ENCODE results near the gene PCDHGC4.
A peak's percentile ranks its signal among the peaks of the same experiment; 100 is the strongest.

PCDHGC4 gene

GRCh38 chr5:141511771-141512325 lies 27.0 kb downstream of the PCDHGC4 start:
- DNase-seq (ENCODE audit: low spot score), result no peak
- TF ChIP-seq CTCF (IDR thresholded peaks at IDR 0.05; ENCODE audit: borderline replicate concordance, control extremely low read depth, extremely low read depth, insufficient read depth, missing control alignments), result no peak
- in situ Hi-C loops (cut with MboI; ENCODE audit: low sequenced_read_pairs, unreplicated experiment), result no loop called here

- peak; percentile 79 for TF ChIP-seq CTCF (IDR thresholded peaks at IDR 0.05; ENCODE audit: borderline replicate concordance, control extremely low read depth, extremely low read depth, insufficient read depth, missing control alignments)
- DNase-seq (ENCODE audit: low spot score), result peak; percentile 87
- in situ Hi-C loops (cut with MboI; ENCODE audit: low sequenced_read_pairs, unreplicated experiment), result no loop called here
Observed at GRCh38 chr5:141512390-141512910, 27.6 kb downstream of the PCDHGC4 start.

GRCh38 chr5:141512911-141513626 lies 28.2 kb downstream of the PCDHGC4 start:
- no peak for TF ChIP-seq CTCF (IDR thresholded peaks at IDR 0.05; ENCODE audit: borderline replicate concordance, control extremely low read depth, extremely low read depth, insufficient read depth, missing control alignments)
- no peak for DNase-seq (ENCODE audit: low spot score)
- in situ Hi-C loops (cut with MboI; ENCODE audit: low sequenced_read_pairs, unreplicated experiment), result no loop called here

- no peak for TF ChIP-seq CTCF (IDR thresholded peaks at IDR 0.05; ENCODE audit: borderline replicate concordance, control extremely low read depth, extremely low read depth, insufficient read depth, missing control alignments)
- in situ Hi-C loops (cut with MboI; ENCODE audit: low sequenced_read_pairs, unreplicated experiment), result no loop called here
- peak; percentile 67 for DNase-seq (ENCODE audit: low spot score)
Observed at GRCh38 chr5:141513627-141514329, 28.9 kb downstream of the PCDHGC4 start.

- in situ Hi-C loops (cut with MboI; ENCODE audit: low sequenced_read_pairs, unreplicated experiment), result no loop called here
- no peak for TF ChIP-seq CTCF (IDR thresholded peaks at IDR 0.05; ENCODE audit: borderline replicate concordance, control extremely low read depth, extremely low read depth, insufficient read depth, missing control alignments)
- no peak for DNase-seq (ENCODE audit: low spot score)
Observed at GRCh38 chr5:141514330-141515133, 29.7 kb downstream of the PCDHGC4 start.

- no peak for DNase-seq (ENCODE audit: low spot score)
- in situ Hi-C loops (cut with MboI; ENCODE audit: low sequenced_read_pairs, unreplicated experiment), result no loop called here
- TF ChIP-seq CTCF (IDR thresholded peaks at IDR 0.05; ENCODE audit: borderline replicate concordance, control extremely low read depth, extremely low read depth, insufficient read depth, missing control alignments), result no peak
Observed at GRCh38 chr5:141515141-141515540, 30.3 kb downstream of the PCDHGC4 start.

All from GM13976 (cell line).